ENCODE results near the gene SLC2A13.
"Not testable (repeated sequence)": the region's sequence is repeated elsewhere in the genome, so short reads cannot be mapped to it uniquely, and the experiment has no call there.

Gene SLC2A13

DNA sequence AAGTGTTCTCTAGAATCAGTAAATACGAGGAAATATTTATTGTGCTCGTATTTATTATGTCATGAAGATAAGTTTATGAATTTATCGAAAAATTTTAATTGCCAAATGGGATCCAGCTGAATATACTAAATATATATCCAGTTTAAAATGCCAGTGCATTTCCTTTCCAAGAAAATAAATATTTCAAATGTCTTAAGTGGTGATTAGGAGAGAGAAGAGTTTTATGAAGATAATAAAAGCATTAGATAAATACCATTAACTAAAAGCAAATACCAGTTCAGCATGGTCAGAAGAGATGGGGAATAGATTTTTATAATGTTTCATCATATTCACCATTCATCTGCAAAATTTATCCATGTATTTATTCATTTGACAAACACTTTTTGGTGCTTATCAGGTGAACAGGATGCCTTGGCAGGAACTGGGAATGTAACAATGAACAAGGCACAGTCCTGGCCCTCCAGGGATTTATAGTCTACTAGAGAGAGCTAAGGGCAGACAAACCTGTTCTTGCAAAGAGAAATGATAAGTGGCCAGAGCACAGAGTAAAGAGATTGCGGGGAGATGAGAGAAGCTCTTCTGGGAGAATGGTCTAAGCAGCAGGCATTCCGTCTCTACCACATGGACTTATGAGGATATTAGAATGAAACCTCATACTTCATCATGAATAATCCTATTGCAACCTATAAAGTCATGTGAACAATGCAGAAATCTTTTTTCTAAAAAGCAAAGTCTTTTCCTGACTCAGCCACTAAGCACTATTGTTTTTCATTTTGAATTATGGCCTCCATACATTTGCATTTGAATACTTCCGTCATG lies 342.6 kb downstream of the SLC2A13 start:
- FAIRE-seq (no peak), DNase-seq (ENCODE audit: low spot score) (no peak)

DNA sequence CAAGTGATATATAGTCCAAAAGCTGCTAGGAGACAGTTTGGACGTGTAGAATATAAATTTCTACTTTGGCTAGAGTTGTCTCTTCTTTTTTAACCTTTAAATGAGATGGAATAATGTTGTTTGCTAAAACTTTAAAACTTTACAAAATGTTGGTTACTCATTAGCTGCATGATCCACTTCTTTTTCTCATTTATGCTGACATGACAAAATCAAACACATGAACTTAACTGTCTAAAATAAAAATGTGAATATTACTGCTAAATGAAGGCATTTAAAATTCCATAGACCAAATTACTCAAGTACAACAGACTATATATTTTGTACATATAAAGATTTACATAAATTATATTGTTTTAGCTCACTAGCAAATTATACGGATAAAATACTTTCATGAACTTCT lies 350.4 kb downstream of the SLC2A13 start:
- FAIRE-seq (no peak), DNase-seq (ENCODE audit: low spot score) (no peak)

GRCh38 chr12:39752482-39753137 lies 353.3 kb downstream of the SLC2A13 start:
- FAIRE-seq: no peak
- DNase-seq (ENCODE audit: low spot score): no peak

DNA sequence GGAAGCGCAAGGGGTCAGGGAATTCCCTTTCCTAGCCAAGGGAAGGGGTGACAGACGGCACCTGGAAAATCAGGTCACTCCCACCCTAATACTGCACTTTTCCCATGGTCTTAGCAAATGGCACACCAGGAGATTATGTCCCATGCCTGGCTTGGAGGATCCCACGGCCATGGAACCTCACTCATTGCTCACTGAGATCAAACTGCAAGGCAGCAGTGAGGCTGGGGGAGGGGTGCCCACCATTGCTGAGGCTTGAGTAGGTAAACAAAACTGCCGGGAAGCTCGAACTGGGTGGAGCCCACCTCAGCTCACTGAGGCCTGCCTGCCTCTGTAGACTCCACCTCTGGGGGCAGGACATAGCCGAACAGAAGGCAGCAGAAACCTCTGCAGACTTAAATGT lies 359.7 kb downstream of the SLC2A13 start:
- not testable (repeated sequence) for DNase-seq (ENCODE audit: low spot score); FAIRE-seq

- DNase-seq (ENCODE audit: low spot score) (no peak), FAIRE-seq (no peak)
Observed at GRCh38 chr12:39743655-39744054, 362.2 kb downstream of the SLC2A13 start.

DNA sequence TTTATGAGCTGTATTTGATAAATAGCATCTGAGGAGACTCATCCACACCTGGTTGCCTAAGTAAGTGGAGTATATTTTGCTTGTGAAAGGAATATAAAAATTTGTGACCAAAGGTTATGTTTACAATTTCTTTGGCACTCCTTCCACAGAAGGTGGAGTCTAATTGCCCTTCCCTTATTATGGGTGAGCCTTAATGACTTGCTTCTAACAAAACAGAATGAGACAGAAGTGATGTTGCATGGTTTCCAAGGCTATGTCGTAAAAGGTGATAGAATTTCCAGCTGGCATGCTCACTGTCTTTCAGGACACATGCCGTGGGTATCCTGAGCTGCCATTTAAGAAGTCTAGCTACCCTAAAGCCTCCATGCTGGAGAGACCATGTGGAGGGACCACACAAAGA lies 369.5 kb downstream of the SLC2A13 start:
- no peak for DNase-seq (ENCODE audit: low spot score)
- FAIRE-seq: no peak

DNA sequence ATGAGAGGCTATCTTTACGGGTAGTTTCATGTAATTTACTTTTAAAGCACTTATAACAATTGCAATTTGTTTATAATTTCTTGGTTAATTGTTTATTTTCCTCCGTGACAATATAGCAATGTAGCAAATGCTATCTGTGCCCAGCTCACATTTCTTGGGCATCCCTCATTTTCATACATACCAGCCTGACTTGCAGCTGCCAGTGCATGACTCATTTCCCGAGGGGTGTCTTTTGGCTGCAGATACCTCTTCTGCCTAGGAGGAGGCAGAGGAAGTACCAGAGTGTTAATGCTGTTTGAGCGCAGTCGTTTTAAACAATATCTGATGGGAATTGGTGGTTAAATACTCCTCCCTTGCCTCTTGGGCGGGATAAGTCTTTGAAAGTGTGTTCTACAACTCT lies 382.1 kb downstream of the SLC2A13 start:
- FAIRE-seq (no peak), DNase-seq (ENCODE audit: low spot score) (peak; percentile 16)

DNA sequence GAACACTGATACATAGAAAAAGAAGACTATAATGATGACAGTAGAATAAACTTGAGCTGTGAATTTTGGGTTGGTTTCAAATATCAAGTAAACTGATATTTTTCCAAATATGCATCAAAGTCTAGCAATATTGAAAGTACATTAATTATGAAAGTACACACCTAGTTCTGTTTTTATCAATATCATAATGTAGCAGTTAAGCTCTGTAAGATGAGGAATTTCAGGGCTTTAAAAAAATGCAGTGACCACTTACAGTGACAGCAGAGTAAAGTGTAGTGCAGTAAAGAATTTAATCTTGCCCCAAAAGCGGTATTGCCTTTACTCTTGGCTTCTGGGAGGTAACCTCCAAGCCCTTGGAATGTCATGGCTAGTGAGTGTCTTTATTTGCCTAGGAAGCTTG lies 383.4 kb downstream of the SLC2A13 start:
- DNase-seq (ENCODE audit: low spot score) (no peak), FAIRE-seq (no peak)

- FAIRE-seq: no peak
- DNase-seq (ENCODE audit: low spot score): no peak
Observed at GRCh38 chr12:39713552-39713951, 392.3 kb downstream of the SLC2A13 start.

- no peak for DNase-seq (ENCODE audit: low spot score)
- FAIRE-seq: peak; percentile 15
Observed at GRCh38 chr12:39712334-39712733, 393.5 kb downstream of the SLC2A13 start.

All from RCC 7860 (cell line).